Measurements from ENCODE around the gene MYZAP.

Gene MYZAP

GRCh38 chr15:57589281-57589680 lies 2.4 kb upstream of the MYZAP start:
- no peak for DNase-seq
- in situ Hi-C loops (cut with MboI; ENCODE audit: low pct_unique_long_range_greater_than_20kb, low sequenced_read_pairs) = no loop called here

DNA sequence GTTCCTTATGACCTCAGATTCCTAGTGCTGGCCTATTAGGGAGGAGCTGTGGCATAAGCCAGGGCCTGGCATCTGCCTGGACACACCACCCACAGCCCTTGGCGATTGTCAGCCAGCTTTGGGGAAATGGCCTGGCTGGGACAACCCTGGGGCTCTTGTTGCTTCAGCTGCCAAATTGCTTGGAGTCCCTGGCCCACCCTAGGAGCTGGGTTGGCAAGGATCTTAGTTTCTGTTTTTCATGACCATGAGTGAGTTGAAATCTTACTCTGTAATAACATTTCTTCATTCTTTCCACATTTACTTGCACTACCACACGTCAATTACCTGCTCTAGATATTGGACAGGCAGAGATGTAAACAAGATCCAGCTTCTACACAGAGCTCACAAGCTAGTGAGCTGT lies 1.9 kb upstream of the MYZAP start:
- no peak for DNase-seq
- in situ Hi-C loops (cut with MboI; ENCODE audit: low pct_unique_long_range_greater_than_20kb, low sequenced_read_pairs) = no loop called here

GRCh38 chr15:57591237-57591821 lies 375 bp upstream of the MYZAP start:
- DNase-seq = no peak
- in situ Hi-C loops (cut with MboI; ENCODE audit: low pct_unique_long_range_greater_than_20kb, low sequenced_read_pairs) = no loop called here

- DNase-seq = no peak
- in situ Hi-C loops (cut with MboI; ENCODE audit: low pct_unique_long_range_greater_than_20kb, low sequenced_read_pairs) = no loop called here
These were observed 722 bp downstream of the MYZAP start for GRCh38 chr15:57592426-57592825.

DNA sequence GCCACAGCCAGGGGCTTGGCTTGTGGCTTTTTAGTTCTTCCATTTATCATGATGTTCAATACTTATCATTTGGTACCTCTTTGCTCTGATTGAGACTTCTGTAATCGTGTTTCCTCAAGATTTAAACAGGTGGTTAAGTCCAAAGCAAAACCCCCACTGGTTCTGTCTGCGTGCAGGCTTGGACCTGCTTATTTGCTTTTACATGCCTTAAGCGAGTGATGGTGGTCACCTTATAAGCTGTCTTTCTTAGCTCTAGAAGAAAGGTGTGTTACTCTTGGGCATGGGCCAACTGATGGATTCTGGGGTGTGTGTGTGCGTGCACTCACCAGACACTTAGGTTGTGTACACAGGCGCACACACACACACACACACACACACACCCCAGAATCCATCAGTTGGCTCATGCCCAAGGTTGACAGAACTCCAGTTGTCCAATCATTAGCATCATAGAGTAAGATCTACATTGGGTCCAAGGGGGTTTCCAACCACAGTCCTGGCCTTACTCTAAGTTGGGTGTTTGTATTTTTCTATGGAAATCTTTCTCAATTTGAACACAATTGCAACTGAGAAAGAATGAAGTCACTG lies 1.2 kb downstream of the MYZAP start:
- DNase-seq = no peak
- in situ Hi-C loops (cut with MboI; ENCODE audit: low pct_unique_long_range_greater_than_20kb, low sequenced_read_pairs) = no loop called here

GRCh38 chr15:57594479-57594878 lies 2.8 kb downstream of the MYZAP start:
- DNase-seq = no peak
- in situ Hi-C loops (cut with MboI; ENCODE audit: low pct_unique_long_range_greater_than_20kb, low sequenced_read_pairs) = no loop called here

GRCh38 chr15:57595011-57595866 lies 3.5 kb downstream of the MYZAP start:
- in situ Hi-C loops (cut with MboI; ENCODE audit: low pct_unique_long_range_greater_than_20kb, low sequenced_read_pairs) = no loop called here

DNA sequence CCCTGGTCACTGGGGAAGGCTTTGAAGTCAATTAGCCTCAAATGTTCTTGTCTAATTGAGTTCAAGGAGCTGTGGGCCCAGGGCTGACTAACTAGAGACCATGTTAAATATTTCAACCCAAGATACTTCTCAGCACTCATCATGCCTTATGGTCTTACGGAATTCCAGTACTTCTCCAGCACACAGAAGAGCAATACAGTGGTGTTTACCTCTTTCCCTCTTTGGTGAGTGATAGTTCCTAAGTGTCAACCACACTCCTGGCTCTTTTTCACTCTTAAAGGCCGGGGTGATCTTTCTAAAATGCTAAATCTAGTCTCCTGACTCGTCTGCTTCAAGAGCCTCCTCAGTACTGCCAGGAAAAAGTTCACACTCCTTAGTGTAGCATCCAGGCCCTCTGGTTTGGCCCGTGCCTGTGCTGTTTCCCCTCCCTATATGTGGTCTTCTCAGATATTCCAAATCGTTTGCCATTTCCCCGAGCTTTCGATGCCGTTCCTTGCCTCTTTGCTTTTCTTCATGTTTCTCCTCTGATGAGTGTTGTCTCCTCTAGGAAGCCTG lies 4.7 kb downstream of the MYZAP start:
- in situ Hi-C loops (cut with MboI; ENCODE audit: low pct_unique_long_range_greater_than_20kb, low sequenced_read_pairs) = no loop called here
- no peak for DNase-seq

More at GRCh38 chr15:57595011-57595866, 3.5 kb downstream of the MYZAP start:
- DNase-seq = peak; percentile 3

- DNase-seq = no peak
- in situ Hi-C loops (cut with MboI; ENCODE audit: low pct_unique_long_range_greater_than_20kb, low sequenced_read_pairs) = no loop called here
These were observed 5.3 kb downstream of the MYZAP start for GRCh38 chr15:57596978-57597377.

GRCh38 chr15:57597431-57597830 lies 5.7 kb downstream of the MYZAP start:
- in situ Hi-C loops (cut with MboI; ENCODE audit: low pct_unique_long_range_greater_than_20kb, low sequenced_read_pairs) = no loop called here
- DNase-seq = no peak

- DNase-seq = no peak
- in situ Hi-C loops (cut with MboI; ENCODE audit: low pct_unique_long_range_greater_than_20kb, low sequenced_read_pairs) = no loop called here
These were observed 6.6 kb downstream of the MYZAP start for GRCh38 chr15:57598346-57598745.

GRCh38 chr15:57599296-57599810 lies 7.6 kb downstream of the MYZAP start:
- DNase-seq = no peak
- in situ Hi-C loops (cut with MboI; ENCODE audit: low pct_unique_long_range_greater_than_20kb, low sequenced_read_pairs) = no loop called here

GRCh38 chr15:57600197-57600596 lies 8.5 kb downstream of the MYZAP start:
- in situ Hi-C loops (cut with MboI; ENCODE audit: low pct_unique_long_range_greater_than_20kb, low sequenced_read_pairs) = no loop called here
- no peak for DNase-seq

DNA sequence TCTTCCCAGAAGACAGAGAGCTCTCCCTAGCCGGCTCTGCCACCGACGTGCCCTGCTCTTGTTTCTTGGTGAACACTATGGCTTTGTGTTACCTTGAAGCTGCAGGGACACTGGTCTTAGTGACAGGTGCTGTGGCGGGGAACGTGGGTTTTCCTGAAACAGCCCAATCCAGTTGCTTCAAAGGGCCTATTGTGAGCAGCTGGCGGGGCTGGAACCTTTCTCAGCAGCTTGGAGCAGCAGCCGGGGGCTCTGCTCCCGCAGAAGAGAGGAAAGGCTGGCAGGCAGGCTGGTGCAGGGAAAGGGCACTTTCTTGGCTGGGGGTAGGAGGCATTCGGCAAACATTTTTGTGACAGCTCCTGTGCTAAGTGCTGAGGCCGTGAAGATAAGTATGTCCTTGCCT lies 12.8 kb downstream of the MYZAP start:
- DNase-seq = no peak
- in situ Hi-C loops (cut with MboI; ENCODE audit: low pct_unique_long_range_greater_than_20kb, low sequenced_read_pairs) = no loop called here

DNA sequence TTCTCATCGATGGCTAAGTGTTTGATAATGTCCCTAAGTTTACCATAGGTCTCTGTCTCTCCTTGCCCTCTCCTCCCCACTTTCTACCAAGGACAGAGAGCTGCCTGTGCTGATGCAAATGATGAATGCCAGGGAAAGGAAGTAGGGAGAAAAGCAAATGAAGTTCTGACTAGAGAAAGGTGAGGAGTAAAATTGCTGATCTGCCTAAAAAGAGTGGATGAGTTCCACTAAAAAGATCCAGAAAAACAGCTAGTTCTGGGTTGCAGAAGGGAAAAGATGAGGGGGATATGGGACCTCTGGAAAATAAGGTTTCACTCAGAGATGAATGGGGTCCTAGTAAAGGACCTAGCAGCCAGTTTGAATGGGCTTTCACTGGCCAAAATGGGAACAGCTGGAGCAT lies 13.8 kb downstream of the MYZAP start:
- no peak for DNase-seq
- in situ Hi-C loops (cut with MboI; ENCODE audit: low pct_unique_long_range_greater_than_20kb, low sequenced_read_pairs) = no loop called here

DNA sequence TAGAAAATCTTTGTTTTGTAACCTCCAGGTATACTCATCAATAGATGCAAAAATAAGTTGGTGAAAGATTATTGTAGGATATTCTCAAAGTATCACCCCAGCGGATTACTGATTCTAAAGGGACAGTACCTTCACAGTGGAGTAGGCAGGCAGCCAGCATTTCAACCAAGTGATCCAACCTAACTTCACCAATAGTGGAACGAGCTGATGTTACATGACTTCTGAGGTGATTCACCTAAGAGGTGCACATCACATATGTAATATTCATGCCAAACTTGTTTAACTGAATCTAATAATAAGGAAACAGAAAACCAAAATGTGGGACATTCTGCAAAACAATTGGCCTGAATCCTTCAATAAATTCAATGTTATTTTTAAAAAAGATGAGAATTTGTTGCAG lies 14.3 kb downstream of the MYZAP start:
- in situ Hi-C loops (cut with MboI; ENCODE audit: low pct_unique_long_range_greater_than_20kb, low sequenced_read_pairs) = no loop called here
- DNase-seq = no peak

DNA sequence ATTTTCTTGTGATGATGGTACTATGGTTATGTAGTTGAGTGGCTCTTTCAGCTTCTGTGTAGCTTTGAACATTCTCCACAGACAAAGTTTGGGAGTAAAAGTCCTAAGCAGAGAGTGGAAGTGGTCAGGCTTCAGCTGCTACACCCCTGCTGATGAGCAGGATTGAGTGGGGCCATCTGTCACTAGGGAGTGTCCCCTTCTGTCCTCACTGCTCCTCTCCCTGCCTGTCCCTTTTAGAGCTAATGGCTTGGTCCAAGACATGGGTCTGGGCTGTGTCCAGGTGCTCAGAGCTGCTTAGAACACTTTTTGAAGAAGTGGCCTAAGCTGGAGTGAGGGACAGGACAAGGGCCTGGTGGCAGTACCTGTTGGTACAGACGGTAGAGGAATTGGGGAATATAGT lies 15.1 kb downstream of the MYZAP start:
- no peak for DNase-seq
- in situ Hi-C loops (cut with MboI; ENCODE audit: low pct_unique_long_range_greater_than_20kb, low sequenced_read_pairs) = no loop called here

- no peak for DNase-seq
- in situ Hi-C loops (cut with MboI; ENCODE audit: low pct_unique_long_range_greater_than_20kb, low sequenced_read_pairs) = no loop called here
These were observed 15.9 kb downstream of the MYZAP start for GRCh38 chr15:57607570-57608000.

GRCh38 chr15:57609805-57610529 lies 18.3 kb downstream of the MYZAP start:
- in situ Hi-C loops (cut with MboI; ENCODE audit: low pct_unique_long_range_greater_than_20kb, low sequenced_read_pairs) = no loop called here
- DNase-seq = peak; percentile 5
